NCI-H187 (cell line): ENCODE measurements around the gene PLXNB1.

ENCODE experiments used
- DNase-seq, 2 experiments: peaks; one replicate each; lab custom pipeline; 2025; lab: John Stamatoyannopoulos, UW

The PLXNB1 gene

DNA sequence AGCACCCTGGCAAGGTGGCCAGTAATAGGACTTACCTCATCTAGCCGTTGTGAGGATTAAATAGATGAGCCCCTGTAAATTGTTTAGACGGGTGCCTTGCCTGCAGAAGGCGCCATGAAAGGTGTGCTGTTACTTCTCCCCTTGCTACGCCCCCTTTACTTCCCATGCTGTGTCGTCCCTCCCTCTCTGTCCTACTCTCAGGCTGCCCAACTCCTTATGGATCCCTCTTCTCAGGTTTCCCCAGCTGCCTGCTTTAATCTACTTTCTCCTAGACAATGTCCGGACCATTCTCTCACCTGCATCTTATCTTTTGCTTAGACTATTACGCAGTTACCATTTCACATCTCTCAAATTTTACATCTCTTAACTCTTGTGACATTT lies 59.6 kb downstream of the PLXNB1 start:
- no peak for DNase-seq

DNA sequence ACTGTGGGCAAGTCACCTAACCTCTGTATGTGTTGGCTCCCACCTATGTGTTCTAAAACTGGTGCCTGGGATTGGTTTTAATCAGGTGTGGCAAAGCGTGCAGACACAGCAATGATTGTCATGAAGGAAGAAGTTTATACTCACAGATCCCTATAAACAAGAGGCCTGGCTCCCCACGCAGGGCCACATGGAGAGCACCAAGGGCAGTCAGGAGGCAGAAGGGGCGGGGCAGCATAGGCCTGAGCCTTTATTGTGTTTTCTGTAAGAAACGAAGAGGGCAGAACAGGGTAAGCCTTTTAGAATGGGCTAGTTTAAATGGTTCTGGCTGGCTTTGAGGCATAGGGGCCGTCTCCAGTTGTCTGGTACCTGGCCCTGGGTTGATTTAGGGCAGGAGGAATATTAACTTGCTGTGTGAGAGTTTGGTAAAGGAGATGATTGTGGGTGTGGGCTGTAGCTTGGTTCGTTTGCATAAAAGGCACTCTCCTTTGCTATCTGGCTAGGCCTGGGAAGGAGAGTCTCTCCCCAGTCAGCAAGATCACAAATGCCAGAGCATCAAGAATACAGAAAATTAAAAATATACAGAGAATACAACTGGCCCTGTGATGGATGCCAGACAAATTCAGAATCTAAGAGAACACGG lies 60.1 kb downstream of the PLXNB1 start:
- no peak for DNase-seq

DNA sequence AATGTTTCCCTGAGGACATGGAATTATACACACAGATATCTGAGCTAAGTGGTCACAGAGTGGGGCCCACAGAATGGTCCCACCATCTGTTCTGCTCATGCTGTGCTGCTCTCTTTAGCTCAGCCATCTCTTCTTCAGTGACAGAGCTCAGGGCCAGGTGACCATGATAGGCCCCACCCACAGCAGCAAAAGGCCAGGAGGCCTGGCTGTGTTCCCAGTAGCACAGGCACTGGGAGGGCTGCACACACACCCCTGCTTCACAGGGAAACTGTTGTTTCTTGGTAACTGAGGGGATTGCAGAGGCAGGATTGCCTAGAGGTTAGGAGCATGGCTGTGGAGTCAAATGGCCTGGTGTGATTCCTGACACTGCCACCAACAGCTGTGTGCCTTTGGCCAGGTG lies 62.7 kb downstream of the PLXNB1 start:
- DNase-seq, result no peak

DNA sequence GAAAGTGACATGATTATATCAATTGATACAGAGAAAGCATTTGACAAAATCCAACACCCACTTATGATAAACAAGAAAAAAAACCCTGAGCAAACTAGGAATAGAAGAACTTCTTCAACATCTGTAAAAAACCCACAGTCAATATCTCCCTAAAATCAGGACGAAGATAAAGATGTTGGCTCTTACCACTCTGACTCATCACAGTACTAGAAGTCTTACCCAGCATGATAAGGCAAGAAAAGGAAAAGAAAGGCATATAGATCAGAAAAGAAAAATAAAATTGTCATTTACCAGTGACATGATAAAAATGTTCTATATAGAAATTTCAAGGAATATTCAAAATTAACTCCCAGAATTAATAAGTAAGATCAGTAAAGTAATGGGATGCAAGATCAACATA lies 65.0 kb downstream of the PLXNB1 start:
- DNase-seq, result no peak

DNA sequence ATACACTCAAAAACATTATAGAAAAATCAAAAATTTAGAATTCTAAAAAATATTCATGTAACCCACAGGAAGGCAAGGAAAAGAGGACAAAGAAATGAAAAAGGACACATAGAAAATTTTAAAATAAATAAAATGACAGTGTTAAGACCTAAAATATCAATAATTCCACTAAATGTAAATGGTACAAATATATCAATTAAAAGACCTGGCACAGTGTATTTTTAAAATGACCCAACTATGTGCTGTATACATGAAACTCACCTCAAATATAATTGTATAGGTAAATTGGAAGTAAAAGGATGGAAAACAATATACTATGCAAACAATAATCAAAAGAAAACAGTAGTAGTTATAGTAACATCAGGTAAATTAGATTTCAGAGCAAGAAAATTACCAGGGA lies 68.0 kb downstream of the PLXNB1 start:
- no peak for DNase-seq

DNA sequence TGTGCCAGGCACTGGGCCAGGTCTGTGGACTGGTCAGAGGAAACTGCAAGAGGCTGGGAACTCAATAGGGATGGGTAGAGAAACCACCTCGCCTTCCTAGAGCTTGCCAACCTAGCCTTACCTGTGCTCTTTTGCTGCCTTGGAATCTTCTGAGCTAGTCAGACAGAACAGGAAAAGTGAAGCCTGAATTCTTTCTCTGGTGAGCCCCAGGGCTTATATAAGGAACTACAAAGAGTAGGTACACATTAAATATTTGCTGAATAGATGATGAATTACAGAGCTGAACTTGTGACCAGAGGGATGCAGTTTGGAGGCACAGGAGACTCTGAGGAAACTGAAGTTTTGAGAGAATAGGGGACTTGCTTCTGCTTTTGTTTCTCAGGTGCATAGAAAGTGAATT lies 73.5 kb downstream of the PLXNB1 start:
- DNase-seq, result no peak

DNA sequence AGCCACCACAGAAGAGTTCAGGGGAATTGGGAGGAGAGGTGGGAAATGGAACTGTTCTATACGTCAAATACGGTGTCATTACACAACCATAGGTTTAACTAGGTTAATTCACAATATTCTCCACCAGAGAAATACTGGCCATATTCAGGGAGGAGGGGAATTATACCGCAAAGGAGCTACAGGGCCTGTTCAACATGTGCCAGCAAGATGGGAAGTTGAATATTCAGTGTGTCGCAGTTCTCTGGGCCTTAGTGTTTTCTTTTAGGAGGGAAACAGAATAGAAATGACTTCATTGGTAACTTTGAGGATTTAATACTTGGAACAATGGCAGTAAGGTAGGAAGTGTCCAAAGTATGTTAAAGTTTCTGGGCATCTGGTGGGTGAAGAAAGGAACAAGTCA lies 75.9 kb downstream of the PLXNB1 start:
- DNase-seq, result no peak
